ENCODE results near the gene SOCS6.

The SOCS6 gene

GRCh38 chr18:70287731-70288130 is 1.1 kb upstream of the SOCS6 start:
- no peak for DNase-seq (ENCODE audit: low read depth)
- no peak overlapping the region for H3K4me3 ChIP-seq (ENCODE audit: low read depth, low read length)

GRCh38 chr18:70288171-70288850 is 534 bp upstream of the SOCS6 start:
- H3K4me3 ChIP-seq (ENCODE audit: low read depth, low read length): peak overlapping the region; percentile 77
- no peak for DNase-seq (ENCODE audit: low read depth)

- DNase-seq (ENCODE audit: low read depth): no peak
- H3K4me3 ChIP-seq (ENCODE audit: low read depth, low read length): peak overlapping the region; percentile 77
Measured at GRCh38 chr18:70289351-70290312, 787 bp downstream of the SOCS6 start.

GRCh38 chr18:70290482-70291294 is 1.8 kb downstream of the SOCS6 start:
- no peak for DNase-seq (ENCODE audit: low read depth)
- peak overlapping the region; percentile 77 for H3K4me3 ChIP-seq (ENCODE audit: low read depth, low read length)

GRCh38 chr18:70291295-70291574 is 2.4 kb downstream of the SOCS6 start:
- DNase-seq (ENCODE audit: low read depth): no peak

GRCh38 chr18:70292628-70293027 is 3.8 kb downstream of the SOCS6 start:
- DNase-seq (ENCODE audit: low read depth): no peak
- H3K4me3 ChIP-seq (ENCODE audit: low read depth, low read length): no peak overlapping the region

More at GRCh38 chr18:70291295-70291574, 2.4 kb downstream of the SOCS6 start:
- no peak overlapping the region for H3K4me3 ChIP-seq (ENCODE audit: low read depth, low read length)

GRCh38 chr18:70293166-70293565 is 4.3 kb downstream of the SOCS6 start:
- DNase-seq (ENCODE audit: low read depth): no peak
- no peak overlapping the region for H3K4me3 ChIP-seq (ENCODE audit: low read depth, low read length)

- DNase-seq (ENCODE audit: low read depth): no peak
- no peak overlapping the region for H3K4me3 ChIP-seq (ENCODE audit: low read depth, low read length)
Measured at GRCh38 chr18:70294471-70295191, 5.8 kb downstream of the SOCS6 start.

- DNase-seq (ENCODE audit: low read depth): no peak
- H3K4me3 ChIP-seq (ENCODE audit: low read depth, low read length): no peak overlapping the region
Measured at GRCh38 chr18:70295192-70296188, 6.6 kb downstream of the SOCS6 start.

- no peak overlapping the region for H3K4me3 ChIP-seq (ENCODE audit: low read depth, low read length)
- no peak for DNase-seq (ENCODE audit: low read depth)
Measured at GRCh38 chr18:70296289-70296688, 7.4 kb downstream of the SOCS6 start.

GRCh38 chr18:70296781-70297180 is 7.9 kb downstream of the SOCS6 start:
- H3K4me3 ChIP-seq (ENCODE audit: low read depth, low read length): no peak overlapping the region
- no peak for DNase-seq (ENCODE audit: low read depth)

GRCh38 chr18:70299393-70299792 is 10.5 kb downstream of the SOCS6 start:
- no peak overlapping the region for H3K4me3 ChIP-seq (ENCODE audit: low read depth, low read length)
- DNase-seq (ENCODE audit: low read depth): no peak

GRCh38 chr18:70301667-70302066 is 12.8 kb downstream of the SOCS6 start:
- H3K4me3 ChIP-seq (ENCODE audit: low read depth, low read length): no peak overlapping the region
- no peak for DNase-seq (ENCODE audit: low read depth)

- no peak for DNase-seq (ENCODE audit: low read depth)
Measured at GRCh38 chr18:70308555-70309294, 19.9 kb downstream of the SOCS6 start.

GRCh38 chr18:70310560-70311320 is 21.9 kb downstream of the SOCS6 start:
- H3K4me3 ChIP-seq (ENCODE audit: low read depth, low read length): no peak overlapping the region
- no peak for DNase-seq (ENCODE audit: low read depth)

More at GRCh38 chr18:70308555-70309294, 19.9 kb downstream of the SOCS6 start:
- H3K4me3 ChIP-seq (ENCODE audit: low read depth, low read length): no peak overlapping the region

- no peak for DNase-seq (ENCODE audit: low read depth)
- H3K4me3 ChIP-seq (ENCODE audit: low read depth, low read length): no peak overlapping the region
Measured at GRCh38 chr18:70311726-70312125, 22.9 kb downstream of the SOCS6 start.

GRCh38 chr18:70313640-70314039 is 24.8 kb downstream of the SOCS6 start:
- H3K4me3 ChIP-seq (ENCODE audit: low read depth, low read length): no peak overlapping the region
- DNase-seq (ENCODE audit: low read depth): no peak
